HepG2 (cell line): Measurements from ENCODE around the gene AIP. TPM values are rescaled to one million over a fixed set of nuclear protein-coding genes. Genes with fewer than 3 reads are reported as not detected.
A peak's percentile ranks its signal among the peaks of the same experiment; 100 is the strongest.

Experiments
- BORCS8-MEF2B ChIP-seq: sonication (generic); formaldehyde crosslinking; IDR thresholded peaks from 2 replicates; pipeline ENCODE4 v1.8.0; 2022; ENCODE audit warnings: mild to moderate bottlenecking, missing genetic modification reagents
- FOXK2 ChIP-seq: fragments of 450-650 bp; IDR thresholded peaks from 2 replicates; pipeline ENCODE4 v1.6.1; 2016
- HCFC1 ChIP-seq: fragments of 150-350 bp; IDR thresholded peaks from 2 replicates; pipeline ENCODE4 v1.6.1; 2014; ENCODE audit warnings: low read depth, low read length
- HMGA1 ChIP-seq: sonication (generic); formaldehyde crosslinking; conservative IDR thresholded peaks from 2 replicates; pipeline ENCODE4 v1.4.0; 2020; ENCODE audit warnings: missing genetic modification reagents
- HOXA7 ChIP-seq: sonication (generic); formaldehyde crosslinking; IDR thresholded peaks from 2 replicates; pipeline ENCODE4 v1.8.1; 2022; ENCODE audit warnings: mild to moderate bottlenecking, missing genetic modification reagents, moderate library complexity
- KMT2B ChIP-seq: IDR thresholded peaks from 2 replicates; pipeline ENCODE4 v1.6.1; 2016; ENCODE audit warnings: missing genetic modification reagents, missing compliant biosample characterization
- NCOA5 ChIP-seq: sonication (generic); formaldehyde crosslinking; IDR thresholded peaks from 2 replicates; pipeline ENCODE4 v1.4.0; 2020; ENCODE audit warnings: missing genetic modification reagents
- RBAK ChIP-seq: sonication (generic); formaldehyde crosslinking; IDR thresholded peaks from 2 replicates; pipeline ENCODE4 v1.5.1; 2020; ENCODE audit warnings: mild to moderate bottlenecking, missing genetic modification reagents
- REXO4 ChIP-seq: sonication (generic); formaldehyde crosslinking; IDR thresholded peaks from 2 replicates; pipeline ENCODE4 v1.8.0; 2022; ENCODE audit warnings: missing genetic modification reagents, mild to moderate bottlenecking, borderline replicate concordance
- SIX1 ChIP-seq: sonication (generic); formaldehyde crosslinking; IDR thresholded peaks from 2 replicates; pipeline ENCODE4 v1.4.0; 2020; ENCODE audit warnings: missing genetic modification reagents, borderline replicate concordance
- SP2 ChIP-seq: sonication (generic); formaldehyde crosslinking; IDR thresholded peaks from 2 replicates; pipeline ENCODE4 v1.5.1; 2020; ENCODE audit warnings: mild to moderate bottlenecking, missing genetic modification reagents
- ZBTB1 ChIP-seq: sonication (generic); formaldehyde crosslinking; IDR thresholded peaks from 2 replicates; pipeline ENCODE4 v1.4.0; 2020; ENCODE audit warnings: missing genetic modification reagents, borderline replicate concordance
- ZEB1 ChIP-seq: IDR thresholded peaks from 2 replicates; pipeline ENCODE4 v1.6.1; 2012; ENCODE audit warnings: mild to moderate bottlenecking, low read depth, inconsistent platforms; ENCODE audit not compliant: insufficient replicate concordance
- ZFP36L1 ChIP-seq: sonication (generic); formaldehyde crosslinking; IDR thresholded peaks from 2 replicates; pipeline ENCODE4 v1.8.0; 2022; ENCODE audit warnings: mild to moderate bottlenecking, missing genetic modification reagents, moderate library complexity
- ZMYM2 ChIP-seq: sonication (generic); formaldehyde crosslinking; IDR thresholded peaks from 2 replicates; pipeline ENCODE4 v1.8.0; 2022; ENCODE audit warnings: mild to moderate bottlenecking, missing genetic modification reagents
- ZNF143 ChIP-seq: sonication (generic); formaldehyde crosslinking; IDR thresholded peaks from 2 replicates; pipeline ENCODE4 v1.4.0; 2020; ENCODE audit warnings: missing genetic modification reagents
- ZNF333 ChIP-seq: sonication (generic); formaldehyde crosslinking; IDR thresholded peaks from 2 replicates; pipeline ENCODE4 v1.4.0; 2020; ENCODE audit warnings: mild to moderate bottlenecking, missing genetic modification reagents, borderline replicate concordance
- ZNF431 ChIP-seq: sonication (generic); formaldehyde crosslinking; IDR thresholded peaks from 2 replicates; pipeline ENCODE4 v1.9.0; 2022; ENCODE audit warnings: missing genetic modification reagents, low read depth, mild to moderate bottlenecking, borderline replicate concordance
- ZNF572 ChIP-seq: sonication (generic); formaldehyde crosslinking; IDR thresholded peaks from 2 replicates; pipeline ENCODE4 v1.5.1; 2020; ENCODE audit warnings: mild to moderate bottlenecking, missing genetic modification reagents
- ZNF792 ChIP-seq: IDR thresholded peaks from 2 replicates; pipeline ENCODE4 v1.6.1; 2016
- polyA plus RNA-seq, 8 experiments: library from polyadenylated mRNA; depleted of rRNA in 3 of 8; stranded (reverse) in 7 of 8; unstranded in 1 of 8; fragments of >200 nt; fragmentation: Illumina TruSeq in 4 of 8; extraction: Trizol in 4 of 8; gene quantifications; 2 replicates each; pipeline versions ENCODE4 v1.2.1 to v1.2.3, GENCODE V29; 2011 to 2016; ENCODE audit warnings: low read depth in 4 of 8, missing spikeins in 1 of 8, mixed read lengths in 1 of 8; ENCODE audit not compliant: insufficient read depth in 1 of 8
- total RNA-seq, 5 experiments: library from RNA; depleted of rRNA; stranded (reverse); fragments of >200 nt; fragmentation: Illumina TruSeq; extraction: Trizol; gene quantifications; 2 replicates each; pipeline ENCODE4 v1.2.3, GENCODE V29; 2016; ENCODE audit warnings: low read depth in 1 of 5
- TF ChIP-seq, protein P1 (sequence below): sonication (generic); formaldehyde crosslinking; IDR thresholded peaks from 2 replicates; pipeline ENCODE4 v1.8.1; 2023; ENCODE audit warnings: mild to moderate bottlenecking, moderate library complexity, missing genetic modification reagents
- TF ChIP-seq, protein P2 (sequence below): sonication (generic); formaldehyde crosslinking; IDR thresholded peaks from 2 replicates; pipeline ENCODE4 v1.4.0; 2020; ENCODE audit warnings: missing genetic modification reagents
- TF ChIP-seq, protein P3 (sequence below): sonication (generic); formaldehyde crosslinking; IDR thresholded peaks from 2 replicates; pipeline ENCODE4 v1.5.1; 2020; ENCODE audit warnings: mild to moderate bottlenecking, missing genetic modification reagents
- TF ChIP-seq, protein P4 (sequence below): sonication (generic); formaldehyde crosslinking; IDR thresholded peaks from 2 replicates; pipeline ENCODE4; 2020; ENCODE audit warnings: missing genetic modification reagents, mild to moderate bottlenecking, borderline replicate concordance

AIP gene
- total and polyA plus RNA-seq, 2 of the 13 experiments (the other 11 are each of a cell fraction or from before 2014, with no cell fraction given) = 51.8 to 110 TPM

DNA sequence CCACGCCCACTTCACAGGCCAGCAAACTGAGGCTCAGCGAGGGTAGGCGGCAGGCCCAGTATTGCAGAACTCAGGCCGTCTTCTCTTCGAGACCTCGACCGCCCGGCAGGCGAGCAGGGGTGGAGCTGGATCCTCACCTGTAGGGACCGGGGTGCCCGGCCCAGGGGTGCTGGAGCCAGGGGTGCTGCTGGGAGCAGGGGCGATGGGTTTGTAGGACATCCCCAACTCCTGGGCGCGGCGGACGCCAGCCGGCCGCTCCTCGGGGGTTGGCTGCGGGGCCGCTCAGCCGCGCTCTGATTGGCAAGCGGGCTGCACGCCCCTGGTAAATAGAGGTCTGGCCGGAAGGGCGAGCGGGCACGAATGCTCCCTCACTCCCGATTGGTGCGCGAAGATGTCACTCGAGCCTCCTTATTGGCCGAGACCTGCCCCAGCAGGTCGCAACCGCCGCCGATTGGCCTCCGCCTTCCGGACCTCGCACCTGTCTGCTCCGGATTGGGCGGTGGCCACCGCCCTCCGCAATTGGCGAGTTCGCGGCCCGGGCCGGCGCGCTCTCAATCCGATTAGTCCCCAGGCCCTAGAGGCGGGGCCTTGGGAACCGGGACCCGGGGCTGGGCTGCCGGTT, 25.1 kb downstream of the AIP start, which contains the start of gene CDK2AP2 (continued):
- TF ChIP-seq, protein P1, sequence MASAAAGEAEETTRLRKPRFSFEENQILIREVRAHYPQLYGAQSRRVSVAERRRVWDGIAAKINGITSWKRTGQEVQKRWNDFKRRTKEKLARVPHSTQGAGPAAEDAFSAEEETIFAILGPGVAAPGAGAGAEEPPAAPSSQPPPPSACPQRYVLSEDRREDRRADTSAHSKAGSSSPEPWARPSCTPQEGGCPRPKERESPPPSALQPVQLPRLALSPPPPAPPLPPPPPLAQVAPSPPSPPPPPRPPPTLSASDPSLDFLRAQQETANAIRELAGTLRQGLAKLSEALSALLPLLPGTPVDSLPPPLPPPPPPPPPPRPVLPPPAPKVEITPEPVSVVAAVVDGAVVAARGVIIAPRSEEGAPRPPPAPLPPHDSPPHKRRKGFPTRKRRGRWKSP (CRISPR knock-in tag) = no peak
- TF ChIP-seq BORCS8-MEF2B (CRISPR knock-in tag) (no peak), ZFP36L1 (CRISPR knock-in tag) (no peak), HMGA1 (no peak), SP2 (peak; percentile 98), ZNF572 (CRISPR knock-in tag) (no peak), RBAK (no peak), ZNF431 (CRISPR knock-in tag) (no peak), HCFC1 (no peak), KMT2B (CRISPR knock-in tag) (no peak), ZMYM2 (CRISPR knock-in tag) (peak; percentile 83; the same call in 1 of the 2 replicates), ZBTB1 (CRISPR knock-in tag) (no peak), ZNF792 (CRISPR knock-in tag) (no peak), ZEB1 (no peak), REXO4 (no peak), ZNF143 (CRISPR knock-in tag) (peak; percentile 18; the same call in 1 of the 2 replicates), SIX1 (CRISPR knock-in tag) (no peak), ZNF333 (CRISPR knock-in tag) (no peak), NCOA5 (no peak), HOXA7 (CRISPR knock-in tag) (no peak), FOXK2 (peak; percentile 59; the same call in 1 of the 2 replicates)
- TF ChIP-seq, protein P2, sequence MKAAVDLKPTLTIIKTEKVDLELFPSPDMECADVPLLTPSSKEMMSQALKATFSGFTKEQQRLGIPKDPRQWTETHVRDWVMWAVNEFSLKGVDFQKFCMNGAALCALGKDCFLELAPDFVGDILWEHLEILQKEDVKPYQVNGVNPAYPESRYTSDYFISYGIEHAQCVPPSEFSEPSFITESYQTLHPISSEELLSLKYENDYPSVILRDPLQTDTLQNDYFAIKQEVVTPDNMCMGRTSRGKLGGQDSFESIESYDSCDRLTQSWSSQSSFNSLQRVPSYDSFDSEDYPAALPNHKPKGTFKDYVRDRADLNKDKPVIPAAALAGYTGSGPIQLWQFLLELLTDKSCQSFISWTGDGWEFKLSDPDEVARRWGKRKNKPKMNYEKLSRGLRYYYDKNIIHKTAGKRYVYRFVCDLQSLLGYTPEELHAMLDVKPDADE (CRISPR knock-in tag) = 0 out of 2 replicates have a peak, but pooled peaks have one; percentile 46
- TF ChIP-seq, protein P3, sequence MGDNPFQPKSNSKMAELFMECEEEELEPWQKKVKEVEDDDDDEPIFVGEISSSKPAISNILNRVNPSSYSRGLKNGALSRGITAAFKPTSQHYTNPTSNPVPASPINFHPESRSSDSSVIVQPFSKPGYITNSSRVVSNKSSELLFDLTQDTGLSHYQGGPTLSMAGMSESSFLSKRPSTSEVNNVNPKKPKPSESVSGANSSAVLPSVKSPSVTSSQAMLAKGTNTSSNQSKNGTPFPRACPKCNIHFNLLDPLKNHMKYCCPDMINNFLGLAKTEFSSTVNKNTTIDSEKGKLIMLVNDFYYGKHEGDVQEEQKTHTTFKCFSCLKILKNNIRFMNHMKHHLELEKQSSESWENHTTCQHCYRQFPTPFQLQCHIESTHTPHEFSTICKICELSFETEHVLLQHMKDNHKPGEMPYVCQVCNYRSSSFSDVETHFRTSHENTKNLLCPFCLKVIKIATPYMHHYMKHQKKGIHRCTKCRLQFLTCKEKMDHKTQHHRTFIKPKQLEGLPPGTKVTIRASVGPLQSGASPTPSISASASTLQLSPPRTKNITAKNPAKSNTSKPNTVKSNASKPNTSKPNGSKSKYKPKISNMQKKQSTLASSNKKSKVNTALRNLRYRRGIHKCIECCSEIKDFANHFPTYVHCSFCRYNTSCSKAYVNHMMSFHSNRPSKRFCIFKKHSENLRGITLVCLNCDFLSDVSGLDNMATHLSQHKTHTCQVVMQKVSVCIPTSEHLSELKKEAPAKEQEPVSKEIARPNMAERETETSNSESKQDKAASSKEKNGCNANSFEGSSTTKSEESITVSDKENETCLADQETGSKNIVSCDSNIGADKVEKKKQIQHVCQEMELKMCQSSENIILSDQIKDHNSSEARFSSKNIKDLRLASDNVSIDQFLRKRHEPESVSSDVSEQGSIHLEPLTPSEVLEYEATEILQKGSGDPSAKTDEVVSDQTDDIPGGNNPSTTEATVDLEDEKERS (CRISPR knock-in tag) = 0 out of 2 replicates have a peak, but pooled peaks have one; percentile 20
- TF ChIP-seq, protein P4, sequence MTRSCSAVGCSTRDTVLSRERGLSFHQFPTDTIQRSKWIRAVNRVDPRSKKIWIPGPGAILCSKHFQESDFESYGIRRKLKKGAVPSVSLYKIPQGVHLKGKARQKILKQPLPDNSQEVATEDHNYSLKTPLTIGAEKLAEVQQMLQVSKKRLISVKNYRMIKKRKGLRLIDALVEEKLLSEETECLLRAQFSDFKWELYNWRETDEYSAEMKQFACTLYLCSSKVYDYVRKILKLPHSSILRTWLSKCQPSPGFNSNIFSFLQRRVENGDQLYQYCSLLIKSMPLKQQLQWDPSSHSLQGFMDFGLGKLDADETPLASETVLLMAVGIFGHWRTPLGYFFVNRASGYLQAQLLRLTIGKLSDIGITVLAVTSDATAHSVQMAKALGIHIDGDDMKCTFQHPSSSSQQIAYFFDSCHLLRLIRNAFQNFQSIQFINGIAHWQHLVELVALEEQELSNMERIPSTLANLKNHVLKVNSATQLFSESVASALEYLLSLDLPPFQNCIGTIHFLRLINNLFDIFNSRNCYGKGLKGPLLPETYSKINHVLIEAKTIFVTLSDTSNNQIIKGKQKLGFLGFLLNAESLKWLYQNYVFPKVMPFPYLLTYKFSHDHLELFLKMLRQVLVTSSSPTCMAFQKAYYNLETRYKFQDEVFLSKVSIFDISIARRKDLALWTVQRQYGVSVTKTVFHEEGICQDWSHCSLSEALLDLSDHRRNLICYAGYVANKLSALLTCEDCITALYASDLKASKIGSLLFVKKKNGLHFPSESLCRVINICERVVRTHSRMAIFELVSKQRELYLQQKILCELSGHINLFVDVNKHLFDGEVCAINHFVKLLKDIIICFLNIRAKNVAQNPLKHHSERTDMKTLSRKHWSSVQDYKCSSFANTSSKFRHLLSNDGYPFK (CRISPR knock-in tag) = peak; percentile 28; the same call in 1 of the 2 replicates
